Gastroesophageal sphincter (tissue), 4 donors: ENCODE data around the gene KCNT1. TPM values are rescaled to one million over a fixed set of nuclear protein-coding genes. Genes with fewer than 3 reads are reported as not detected.

ENCODE experiments used
- ATAC-seq: fragments of 150-250 bp; one replicate; pipeline ENCODE4 v1.9.1; 2016; ENCODE audit warnings: mild to moderate bottlenecking, moderate library complexity
- H3K27ac ChIP-seq, 4 donors: fragments of 200-600 bp; sonication (generic) in 3 of 4; 1 replicate in 3 of 4; 2 replicates in 1 of 4; pipeline ENCODE4 v1.5.1; 2016 to 2019
- H3K27me3 ChIP-seq: fragments of 200-600 bp; sonication (generic); one replicate; pipeline ENCODE4 v1.5.1; 2019
- H3K36me3 ChIP-seq, 2 donors: fragments of 200-600 bp; sonication (generic); one replicate each; pipeline ENCODE4 v1.5.1; 2019; ENCODE audit warnings: control low read depth in 1 of 2
- H3K4me1 ChIP-seq, 3 donors: fragments of 200-600 bp; sonication (generic); 1 replicate in 2 of 3; 2 replicates in 1 of 3; pipeline ENCODE4 v1.5.1; 2016 to 2019; ENCODE audit warnings: control low read depth in 2 of 3
- H3K4me3 ChIP-seq, 2 donors: fragments of 200-600 bp; sonication (generic); one replicate each; pipeline ENCODE4 v1.5.1; 2019; ENCODE audit warnings: mild to moderate bottlenecking in 1 of 2, moderate library complexity in 1 of 2
- H3K9me3 ChIP-seq, 3 donors: fragments of 200-600 bp; sonication (generic); one replicate each; pipeline ENCODE4 v1.5.1; 2017 to 2019; ENCODE audit warnings: control low read depth in 2 of 3
- EP300 ChIP-seq: sonication (generic); formaldehyde crosslinking; IDR thresholded peaks from one replicate; pipeline ENCODE4 v1.6.1; 2017; ENCODE audit warnings: antibody characterized with exemption, mild to moderate bottlenecking
- POLR2A ChIP-seq, 2 donors: fragments of 450-650 bp; IDR thresholded peaks; one replicate each; pipeline ENCODE4 v1.6.1; 2017; ENCODE audit warnings: antibody characterized with exemption in 2 of 2, mild to moderate bottlenecking in 2 of 2, moderate library complexity in 1 of 2
- POLR2AphosphoS5 ChIP-seq: sonication (generic); formaldehyde crosslinking; IDR thresholded peaks from one replicate; pipeline ENCODE4 v1.6.1; 2017; ENCODE audit warnings: antibody characterized with exemption
- WGBS, 2 donors: methylation state at CpG; one replicate each; pipeline ENCODE4 v1.1.5; 2018; ENCODE audit warnings: low coverage in 1 of 2; 5-methylcytosine and 5-hydroxymethylcytosine counted together
- total RNA-seq, 4 donors: library from RNA; depleted of rRNA; stranded (reverse); fragments of >200 nt; gene quantifications; one replicate each; pipeline ENCODE4 v1.1.0, GENCODE V29; 2016
- TF ChIP-seq, protein P1 (sequence below), 4 experiments: fragments of 200-600 bp in 2 of 4; fragments of 450-650 bp in 2 of 4; sonication (generic) in 1 of 4; IDR thresholded peaks; one replicate each; pipeline ENCODE4 v1.5.1; 2017 to 2019; ENCODE audit warnings: antibody characterized with exemption in 4 of 4, mild to moderate bottlenecking in 2 of 4, moderate library complexity in 2 of 4

Gene KCNT1
- total RNA-seq, 4 donors from 2014 or later: 0.19 TPM; not detected in 3

DNA sequence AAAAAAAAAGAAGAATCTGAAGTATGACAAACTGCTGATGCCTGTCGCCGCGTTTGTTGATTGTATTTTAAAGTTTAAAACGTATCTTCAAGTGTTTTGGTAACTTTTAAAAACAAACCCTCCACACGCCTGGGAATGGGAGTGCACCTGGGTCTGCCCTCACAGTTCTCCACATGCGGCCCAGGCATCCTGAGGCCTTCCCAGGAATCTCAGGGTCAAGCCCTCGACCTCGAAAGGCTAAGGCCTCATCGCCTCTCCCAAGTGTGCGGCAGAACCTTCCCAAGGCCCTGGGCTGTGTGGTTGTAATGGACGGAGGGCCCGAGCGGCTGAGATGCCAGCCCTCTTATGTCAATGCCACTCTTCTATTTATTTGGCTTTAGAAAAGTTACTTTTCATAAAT, 111.0 kb downstream of the KCNT1 start:
- TF ChIP-seq, protein P1, sequence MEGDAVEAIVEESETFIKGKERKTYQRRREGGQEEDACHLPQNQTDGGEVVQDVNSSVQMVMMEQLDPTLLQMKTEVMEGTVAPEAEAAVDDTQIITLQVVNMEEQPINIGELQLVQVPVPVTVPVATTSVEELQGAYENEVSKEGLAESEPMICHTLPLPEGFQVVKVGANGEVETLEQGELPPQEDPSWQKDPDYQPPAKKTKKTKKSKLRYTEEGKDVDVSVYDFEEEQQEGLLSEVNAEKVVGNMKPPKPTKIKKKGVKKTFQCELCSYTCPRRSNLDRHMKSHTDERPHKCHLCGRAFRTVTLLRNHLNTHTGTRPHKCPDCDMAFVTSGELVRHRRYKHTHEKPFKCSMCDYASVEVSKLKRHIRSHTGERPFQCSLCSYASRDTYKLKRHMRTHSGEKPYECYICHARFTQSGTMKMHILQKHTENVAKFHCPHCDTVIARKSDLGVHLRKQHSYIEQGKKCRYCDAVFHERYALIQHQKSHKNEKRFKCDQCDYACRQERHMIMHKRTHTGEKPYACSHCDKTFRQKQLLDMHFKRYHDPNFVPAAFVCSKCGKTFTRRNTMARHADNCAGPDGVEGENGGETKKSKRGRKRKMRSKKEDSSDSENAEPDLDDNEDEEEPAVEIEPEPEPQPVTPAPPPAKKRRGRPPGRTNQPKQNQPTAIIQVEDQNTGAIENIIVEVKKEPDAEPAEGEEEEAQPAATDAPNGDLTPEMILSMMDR (IDR thresholded peaks at IDR 0.05): no peak
- TF ChIP-seq POLR2A (IDR thresholded peaks at IDR 0.05) (no peak), EP300 (no peak), POLR2AphosphoS5 (no peak)
- Histone ChIP-seq H3K36me3 (peaks cover 0 to 100% of the 10 kb centered on the region in 2 donors), H3K4me3 (no peak overlapping the region), H3K9me3 (no peaks in the 10 kb centered on the region), H3K27me3 (no peaks in the 10 kb centered on the region), H3K4me1 (no peaks in the 10 kb centered on the region), H3K27ac (no peak overlapping the region)
- ATAC-seq: no peak
- 86 to 88% methylated on average over 13 of the region's 13 CpGs for WGBS, 2 donors

GRCh38 chr9:135813671-135814290, 111.8 kb downstream of the KCNT1 start:
- Histone ChIP-seq H3K36me3 (peaks cover 0 to 100% of the 10 kb centered on the region in 2 donors), H3K27me3 (no peaks in the 10 kb centered on the region), H3K4me1 (no peaks in the 10 kb centered on the region), H3K4me3 (no peak overlapping the region), H3K27ac (no peak overlapping the region), H3K9me3 (no peaks in the 10 kb centered on the region)
- 90 to 93% methylated on average over 2 to 4 of the region's 14 CpGs for WGBS, 2 donors
- TF ChIP-seq, protein P1 (IDR thresholded peaks at IDR 0.05): no peak
- TF ChIP-seq POLR2AphosphoS5: no peak
- no peak for TF ChIP-seq POLR2A (IDR thresholded peaks at IDR 0.05)
- TF ChIP-seq EP300: no peak
- ATAC-seq: no peak

- TF ChIP-seq, protein P1 (IDR thresholded peaks at IDR 0.05): no peak
- TF ChIP-seq POLR2A (IDR thresholded peaks at IDR 0.05): no peak
- TF ChIP-seq EP300: no peak
- no peak for TF ChIP-seq POLR2AphosphoS5
- Histone ChIP-seq H3K9me3 (no peaks in the 10 kb centered on the region), H3K4me3 (no peak overlapping the region), H3K4me1 (no peaks in the 10 kb centered on the region), H3K27ac (no peak overlapping the region), H3K36me3 (peaks cover 0 to 100% of the 10 kb centered on the region in 2 donors), H3K27me3 (no peaks in the 10 kb centered on the region)
- ATAC-seq: no peak
- WGBS, 2 donors: 93 to 94% methylated on average over 4 to 12 of the region's 12 CpGs
Observed at GRCh38 chr9:135814421-135815095, 112.6 kb downstream of the KCNT1 start.

DNA sequence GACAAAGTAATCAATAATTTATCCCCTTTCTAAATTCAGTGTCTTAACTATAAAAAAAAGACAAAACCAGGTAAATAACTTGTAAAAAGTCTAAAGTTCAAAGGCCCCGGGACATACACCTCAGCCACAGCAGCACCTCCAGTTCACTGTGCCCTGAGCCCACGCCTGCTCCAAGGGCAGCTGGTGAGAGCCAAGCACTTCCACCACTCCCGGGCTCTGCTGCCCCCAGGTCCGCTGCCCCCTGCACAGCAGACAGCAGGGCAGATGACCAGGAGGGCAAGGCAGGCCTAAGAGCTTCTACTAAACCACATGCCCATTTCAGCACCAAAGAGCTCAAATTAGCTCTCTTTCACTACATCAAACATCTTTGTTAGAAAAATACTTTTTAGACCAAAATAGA, 113.4 kb downstream of the KCNT1 start:
- no peaks in the 10 kb centered on the region for H3K4me1 ChIP-seq
- H3K27ac ChIP-seq: no peak overlapping the region
- no peak overlapping the region for H3K4me3 ChIP-seq
- WGBS, 2 donors: 93 to 100% methylated on average over 1 to 3 of the region's 4 CpGs
- no peaks in the 10 kb centered on the region for H3K9me3 ChIP-seq
- H3K36me3 ChIP-seq: peaks cover 0 to 100% of the 10 kb centered on the region in 2 donors
- no peak for TF ChIP-seq POLR2AphosphoS5
- TF ChIP-seq EP300: no peak
- TF ChIP-seq, protein P1 (IDR thresholded peaks at IDR 0.05): no peak
- no peak for TF ChIP-seq POLR2A (IDR thresholded peaks at IDR 0.05)
- no peaks in the 10 kb centered on the region for H3K27me3 ChIP-seq
- ATAC-seq: no peak
